Measurements from ENCODE around the gene CNKSR3.

The CNKSR3 gene

GRCh38 chr6:154440422-154441043 lies 70.0 kb downstream of the CNKSR3 start:
- H3K27ac ChIP-seq = no peak overlapping the region
- no peaks in the 10 kb centered on the region for H3K36me3 ChIP-seq (ENCODE audit: insufficient read depth, low read length)
- no peak overlapping the region for H3K9ac ChIP-seq (ENCODE audit: insufficient read length)
- TF ChIP-seq FOXP2 (optimal IDR thresholded peaks at IDR 0.05; ENCODE audit: control extremely low read depth, extremely low read length, insufficient read depth) (no peak), EZH2 (IDR thresholded peaks at IDR 0.05) (no peak), POLR2AphosphoS5 (IDR thresholded peaks at IDR 0.05; ENCODE audit: borderline replicate concordance, low read depth, low read length) (no peak)
- H3K4me3 ChIP-seq = no peak overlapping the region
- DNase-seq (ENCODE audit: low read depth, low spot score) = no peak
- H3K9me3 ChIP-seq (ENCODE audit: low read depth, low read length) = no peaks in the 10 kb centered on the region

GRCh38 chr6:154440022-154440421 lies 70.5 kb downstream of the CNKSR3 start:
- Histone ChIP-seq H3K9me3 (ENCODE audit: low read depth, low read length) (no peaks in the 10 kb centered on the region), H3K27ac (no peak overlapping the region), H3K4me3 (no peak overlapping the region), H3K9ac (ENCODE audit: insufficient read length) (no peak overlapping the region), H3K36me3 (ENCODE audit: insufficient read depth, low read length) (no peaks in the 10 kb centered on the region)
- DNase-seq (ENCODE audit: low read depth, low spot score) = no peak
- TF ChIP-seq FOXP2 (optimal IDR thresholded peaks at IDR 0.05; ENCODE audit: control extremely low read depth, extremely low read length, insufficient read depth) = no peak

- no peaks in the 10 kb centered on the region for H3K9me3 ChIP-seq (ENCODE audit: low read depth, low read length)
- TF ChIP-seq EZH2 (IDR thresholded peaks at IDR 0.05) (no peak), FOXP2 (optimal IDR thresholded peaks at IDR 0.05; ENCODE audit: control extremely low read depth, extremely low read length, insufficient read depth) (no peak), POLR2AphosphoS5 (IDR thresholded peaks at IDR 0.05; ENCODE audit: borderline replicate concordance, low read depth, low read length) (no peak)
- no peaks in the 10 kb centered on the region for H3K36me3 ChIP-seq (ENCODE audit: insufficient read depth, low read length)
- H3K9ac ChIP-seq (ENCODE audit: insufficient read length) = no peak overlapping the region
- H3K4me3 ChIP-seq = no peak overlapping the region
- H3K27ac ChIP-seq = no peak overlapping the region
- no peak for DNase-seq (ENCODE audit: low read depth, low spot score)
Measured at GRCh38 chr6:154438882-154439415, 71.5 kb downstream of the CNKSR3 start.

GRCh38 chr6:154435400-154435945 lies 75.0 kb downstream of the CNKSR3 start:
- H3K4me3 ChIP-seq = no peak overlapping the region
- no peak overlapping the region for H3K27ac ChIP-seq
- H3K9me3 ChIP-seq (ENCODE audit: low read depth, low read length) = no peaks in the 10 kb centered on the region
- no peak overlapping the region for H3K9ac ChIP-seq (ENCODE audit: insufficient read length)
- H3K36me3 ChIP-seq (ENCODE audit: insufficient read depth, low read length) = no peaks in the 10 kb centered on the region
- TF ChIP-seq EZH2 (IDR thresholded peaks at IDR 0.05) = no peak
- no peak for TF ChIP-seq POLR2AphosphoS5 (IDR thresholded peaks at IDR 0.05; ENCODE audit: borderline replicate concordance, low read depth, low read length)
- no peak for TF ChIP-seq FOXP2 (optimal IDR thresholded peaks at IDR 0.05; ENCODE audit: control extremely low read depth, extremely low read length, insufficient read depth)
- no peak for DNase-seq (ENCODE audit: low read depth, low spot score)

- no peak overlapping the region for H3K4me3 ChIP-seq
- DNase-seq (ENCODE audit: low read depth, low spot score) = no peak
- no peak overlapping the region for H3K9ac ChIP-seq (ENCODE audit: insufficient read length)
- no peaks in the 10 kb centered on the region for H3K9me3 ChIP-seq (ENCODE audit: low read depth, low read length)
- no peak for TF ChIP-seq EZH2 (IDR thresholded peaks at IDR 0.05)
- TF ChIP-seq FOXP2 (optimal IDR thresholded peaks at IDR 0.05; ENCODE audit: control extremely low read depth, extremely low read length, insufficient read depth) = no peak
- no peak for TF ChIP-seq POLR2AphosphoS5 (IDR thresholded peaks at IDR 0.05; ENCODE audit: borderline replicate concordance, low read depth, low read length)
- no peaks in the 10 kb centered on the region for H3K36me3 ChIP-seq (ENCODE audit: insufficient read depth, low read length)
- no peak overlapping the region for H3K27ac ChIP-seq
Measured at GRCh38 chr6:154434662-154435061, 75.8 kb downstream of the CNKSR3 start.

- TF ChIP-seq EZH2 (IDR thresholded peaks at IDR 0.05) (no peak), FOXP2 (optimal IDR thresholded peaks at IDR 0.05; ENCODE audit: control extremely low read depth, extremely low read length, insufficient read depth) (no peak), POLR2AphosphoS5 (IDR thresholded peaks at IDR 0.05; ENCODE audit: borderline replicate concordance, low read depth, low read length) (no peak)
- no peak for DNase-seq (ENCODE audit: low read depth, low spot score)
- Histone ChIP-seq H3K9ac (ENCODE audit: insufficient read length) (no peak overlapping the region), H3K36me3 (ENCODE audit: insufficient read depth, low read length) (no peaks in the 10 kb centered on the region), H3K9me3 (ENCODE audit: low read depth, low read length) (no peaks in the 10 kb centered on the region), H3K27ac (no peak overlapping the region; the same call in 1 of the 2 replicates), H3K4me3 (0 out of 2 replicates have a peak overlapping the region, but pooled peaks have one; percentile 0)
Measured at GRCh38 chr6:154433477-154434241, 76.8 kb downstream of the CNKSR3 start.

- H3K27ac ChIP-seq = no peak overlapping the region; the same call in 1 of the 2 replicates
- no peak for TF ChIP-seq EZH2 (IDR thresholded peaks at IDR 0.05)
- peak; percentile 31; the same call in 1 of the 2 replicates for TF ChIP-seq POLR2AphosphoS5 (IDR thresholded peaks at IDR 0.05; ENCODE audit: borderline replicate concordance, low read depth, low read length)
- H3K9ac ChIP-seq (ENCODE audit: insufficient read length) = no peak overlapping the region
- DNase-seq (ENCODE audit: low read depth, low spot score) = peak; percentile 82
- H3K36me3 ChIP-seq (ENCODE audit: insufficient read depth, low read length) = no peaks in the 10 kb centered on the region
- no peaks in the 10 kb centered on the region for H3K9me3 ChIP-seq (ENCODE audit: low read depth, low read length)
- H3K4me3 ChIP-seq = peak overlapping the region; percentile 1; the same call in 1 of the 2 replicates
Measured at GRCh38 chr6:154432533-154433476, 77.7 kb downstream of the CNKSR3 start.
